ENCODE results near the gene C2orf42.
"Not testable (repeated sequence)": the region's sequence is repeated elsewhere in the genome, so short reads cannot be mapped to it uniquely, and the experiment has no call there.

The C2orf42 gene

GRCh38 chr2:70132244-70133126 lies 58.3 kb downstream of the C2orf42 start:
- no peak for DNase-seq (ENCODE audit: low read depth in 2 of 2)

GRCh38 chr2:70131344-70132143 lies 59.3 kb downstream of the C2orf42 start:
- DNase-seq (ENCODE audit: low read depth in 2 of 2), result not testable (repeated sequence)

- no peak for DNase-seq (ENCODE audit: low read depth in 2 of 2)
These were observed 62.8 kb downstream of the C2orf42 start for GRCh38 chr2:70128005-70128404.

GRCh38 chr2:70126413-70126812 lies 64.4 kb downstream of the C2orf42 start:
- no peak for DNase-seq (ENCODE audit: low read depth in 2 of 2)

GRCh38 chr2:70125498-70125898 lies 65.3 kb downstream of the C2orf42 start:
- no peak for DNase-seq (ENCODE audit: low read depth in 2 of 2)

GRCh38 chr2:70124983-70125480 lies 65.8 kb downstream of the C2orf42 start:
- DNase-seq (ENCODE audit: low read depth in 2 of 2), result no peak

GRCh38 chr2:70123829-70124116 lies 67.0 kb downstream of the C2orf42 start:
- DNase-seq (ENCODE audit: low read depth in 2 of 2), result no peak

GRCh38 chr2:70123051-70123828 lies 67.6 kb downstream of the C2orf42 start:
- no peak for DNase-seq (ENCODE audit: low read depth in 2 of 2)

- DNase-seq (ENCODE audit: low read depth in 2 of 2), result no peak
These were observed 68.3 kb downstream of the C2orf42 start for GRCh38 chr2:70122470-70122869.

GRCh38 chr2:70121627-70122372 lies 69.0 kb downstream of the C2orf42 start:
- no peak for DNase-seq (ENCODE audit: low read depth in 2 of 2)

GRCh38 chr2:70118798-70119454 lies 71.9 kb downstream of the C2orf42 start:
- DNase-seq (ENCODE audit: low read depth in 2 of 2), result no peak

GRCh38 chr2:70116936-70117552 lies 73.8 kb downstream of the C2orf42 start:
- DNase-seq (ENCODE audit: low read depth in 2 of 2), result no peak

GRCh38 chr2:70115646-70116442 lies 75.0 kb downstream of the C2orf42 start:
- no peak for DNase-seq (ENCODE audit: low read depth in 2 of 2)

- no peak for DNase-seq (ENCODE audit: low read depth in 2 of 2)
These were observed 77.3 kb downstream of the C2orf42 start for GRCh38 chr2:70113359-70114070.

GRCh38 chr2:70111752-70112591 lies 78.8 kb downstream of the C2orf42 start:
- DNase-seq (ENCODE audit: low read depth in 2 of 2), result no peak

- DNase-seq (ENCODE audit: low read depth in 2 of 2), result not testable (repeated sequence)
These were observed 80.4 kb downstream of the C2orf42 start for GRCh38 chr2:70110397-70110796.

- not testable (repeated sequence) for DNase-seq (ENCODE audit: low read depth in 2 of 2)
These were observed 84.7 kb downstream of the C2orf42 start for GRCh38 chr2:70106138-70106537.
